GM18526 (cell line): Measurements from ENCODE around the gene IFNLR1.

Source experiments
- POLR2A ChIP-seq: IDR thresholded peaks from 3 replicates; pipeline ENCODE4 v1.6.1; 2011; ENCODE audit not compliant: insufficient read length; ENCODE audit errors: extremely low read depth

IFNLR1 gene

GRCh38 chr1:24193046-24193445, 6.0 kb upstream of the IFNLR1 start:
- TF ChIP-seq POLR2A = no peak

- TF ChIP-seq POLR2A = no peak
Observed at GRCh38 chr1:24191860-24192259, 4.8 kb upstream of the IFNLR1 start.

- TF ChIP-seq POLR2A = no peak
Observed at GRCh38 chr1:24190983-24191461, 3.9 kb upstream of the IFNLR1 start.

GRCh38 chr1:24189528-24189927, 2.4 kb upstream of the IFNLR1 start:
- no peak for TF ChIP-seq POLR2A

- TF ChIP-seq POLR2A = no peak
Observed at GRCh38 chr1:24186711-24186992, 437 bp downstream of the IFNLR1 start.

- TF ChIP-seq POLR2A = no peak
Observed at GRCh38 chr1:24186031-24186710, 918 bp downstream of the IFNLR1 start.

- TF ChIP-seq POLR2A = no peak
Observed at GRCh38 chr1:24185076-24185475, 2.0 kb downstream of the IFNLR1 start.

GRCh38 chr1:24182061-24182460, 5.0 kb downstream of the IFNLR1 start:
- no peak for TF ChIP-seq POLR2A

GRCh38 chr1:24181619-24182018, 5.5 kb downstream of the IFNLR1 start:
- TF ChIP-seq POLR2A = no peak

- no peak for TF ChIP-seq POLR2A
Observed at GRCh38 chr1:24180676-24181075, 6.4 kb downstream of the IFNLR1 start.

- TF ChIP-seq POLR2A = no peak
Observed at GRCh38 chr1:24179251-24179840, 7.7 kb downstream of the IFNLR1 start.

- no peak for TF ChIP-seq POLR2A
Observed at GRCh38 chr1:24178407-24178806, 8.7 kb downstream of the IFNLR1 start.

- TF ChIP-seq POLR2A = no peak
Observed at GRCh38 chr1:24177161-24177560, 9.9 kb downstream of the IFNLR1 start.

GRCh38 chr1:24175033-24175755, 11.9 kb downstream of the IFNLR1 start:
- no peak for TF ChIP-seq POLR2A

- TF ChIP-seq POLR2A = no peak
Observed at GRCh38 chr1:24173638-24174575, 13.2 kb downstream of the IFNLR1 start.
